PFSK-1 (cell line): ENCODE results near the gene CD1D.

Experiments used
- FOXP2 ChIP-seq: optimal IDR thresholded peaks from 2 replicates; pipeline ENCODE3; 2011; ENCODE audit warnings: borderline replicate concordance, control low read depth, inconsistent platforms; ENCODE audit not compliant: insufficient read depth; ENCODE audit errors: extremely low read length, extremely low read depth
- POLR2AphosphoS5 ChIP-seq: IDR thresholded peaks from 2 replicates; pipeline ENCODE4 v1.6.1; 2012; ENCODE audit warnings: low read depth, mild to moderate bottlenecking, control low read depth, low read length, moderate library complexity
- REST ChIP-seq, 2 experiments: IDR thresholded peaks; 2 replicates each; pipeline versions ENCODE4 v1.6.1 to v1.8.0; 2011 to 2012; ENCODE audit warnings: low read depth in 2 of 2, low read length in 2 of 2, control low read depth in 1 of 2, inconsistent platforms in 1 of 2, mild to moderate bottlenecking in 1 of 2, moderate library complexity in 1 of 2; ENCODE audit not compliant: insufficient read depth in 1 of 2
- SIN3A ChIP-seq: IDR thresholded peaks from 2 replicates; pipeline ENCODE4 v1.6.1; 2012; ENCODE audit warnings: mild to moderate bottlenecking, low read length, moderate library complexity, borderline replicate concordance; ENCODE audit not compliant: insufficient read depth
- TAF1 ChIP-seq: IDR thresholded peaks from 2 replicates; pipeline ENCODE4 v1.6.1; 2012; ENCODE audit warnings: low read length, control low read depth, borderline replicate concordance; ENCODE audit not compliant: insufficient read depth

CD1D gene

GRCh38 chr1:158196461-158196860, 15.8 kb downstream of the CD1D start:
- no peak for TF ChIP-seq SIN3A

GRCh38 chr1:158199849-158200248, 19.2 kb downstream of the CD1D start:
- no peak for TF ChIP-seq TAF1
- no peak for TF ChIP-seq FOXP2
- no peak for TF ChIP-seq SIN3A
- TF ChIP-seq POLR2AphosphoS5: no peak
- no peak for TF ChIP-seq REST (IDR thresholded peaks at IDR 0.05; ENCODE audit: insufficient read depth in 1 of 2, low read depth in 2 of 2, low read length in 2 of 2)

GRCh38 chr1:158200527-158200926, 19.8 kb downstream of the CD1D start:
- no peak for TF ChIP-seq FOXP2
- TF ChIP-seq POLR2AphosphoS5: no peak
- no peak for TF ChIP-seq SIN3A
- no peak for TF ChIP-seq REST (IDR thresholded peaks at IDR 0.05; ENCODE audit: insufficient read depth in 1 of 2, low read depth in 2 of 2, low read length in 2 of 2)
- TF ChIP-seq TAF1: no peak

DNA sequence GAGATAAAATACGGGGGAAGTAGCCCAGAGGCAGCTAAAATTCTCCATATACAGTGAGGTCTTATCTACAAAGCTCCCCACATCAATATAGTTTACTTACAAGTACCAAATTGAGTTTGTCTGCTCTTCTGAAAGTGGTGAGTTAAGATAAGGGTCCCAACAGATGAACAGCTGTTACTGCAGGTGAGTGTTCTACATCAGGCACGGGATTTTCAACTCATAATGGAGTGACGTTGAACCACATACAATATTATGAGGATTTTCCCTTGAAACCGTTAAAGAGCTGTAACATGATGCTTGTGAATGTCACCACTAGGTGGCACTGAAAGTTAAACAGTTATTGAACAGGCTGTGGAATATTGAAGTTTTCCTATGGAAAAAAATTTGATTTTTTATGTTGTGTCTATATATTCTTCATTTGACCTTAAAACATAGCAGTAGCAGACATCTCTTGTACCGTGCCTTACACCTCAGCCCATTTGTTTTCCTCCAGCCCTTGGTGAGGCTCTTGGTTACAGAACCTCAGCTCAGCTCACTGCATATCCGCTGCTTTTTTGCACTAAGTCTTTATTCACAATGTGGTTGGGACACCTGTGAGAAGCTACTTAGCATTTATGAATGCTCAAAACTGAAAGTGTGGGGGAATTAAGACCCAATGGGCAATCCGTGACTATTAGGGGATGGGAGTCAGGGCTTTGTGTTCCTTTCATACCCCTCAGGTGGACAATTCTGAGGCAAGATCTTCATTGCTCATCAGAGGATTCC, 23.2 kb downstream of the CD1D start:
- TF ChIP-seq POLR2AphosphoS5: no peak
- TF ChIP-seq TAF1: no peak
- TF ChIP-seq SIN3A: no peak
- TF ChIP-seq REST (IDR thresholded peaks at IDR 0.05; ENCODE audit: insufficient read depth in 1 of 2, low read depth in 2 of 2, low read length in 2 of 2): no peak
- no peak for TF ChIP-seq FOXP2

DNA sequence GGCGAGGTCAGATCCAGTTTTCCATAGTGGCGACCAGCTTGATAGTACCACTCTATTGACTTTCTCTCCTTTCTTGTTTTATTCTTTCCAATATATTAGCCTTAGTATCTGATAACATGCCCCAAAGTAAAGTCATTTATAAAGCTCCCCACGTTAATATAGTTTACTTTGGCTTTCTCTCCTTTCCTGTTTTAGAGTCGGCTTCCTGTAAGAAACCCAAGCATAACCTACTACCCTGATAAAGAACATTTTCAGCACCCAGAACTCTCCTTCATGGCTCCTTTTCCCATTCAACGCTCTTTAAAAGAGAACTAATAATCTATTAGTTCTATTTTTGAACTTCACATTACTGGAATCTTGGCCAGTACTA, 23.7 kb downstream of the CD1D start:
- TF ChIP-seq POLR2AphosphoS5 (no peak), FOXP2 (no peak), TAF1 (no peak), REST (IDR thresholded peaks at IDR 0.05; ENCODE audit: insufficient read depth in 1 of 2, low read depth in 2 of 2, low read length in 2 of 2) (no peak), SIN3A (no peak)
